HG02678 (cell line): ENCODE results near the gene PNLIPRP2.

Source experiments
- ATAC-seq: cut with Tn5 transposase; IDR thresholded peaks from one replicate; pipeline ENCODE4 v1.9.1; 2021; ENCODE audit warnings: mild to moderate bottlenecking, moderate library complexity; ENCODE audit not compliant: unreplicated experiment

The PNLIPRP2 gene

DNA sequence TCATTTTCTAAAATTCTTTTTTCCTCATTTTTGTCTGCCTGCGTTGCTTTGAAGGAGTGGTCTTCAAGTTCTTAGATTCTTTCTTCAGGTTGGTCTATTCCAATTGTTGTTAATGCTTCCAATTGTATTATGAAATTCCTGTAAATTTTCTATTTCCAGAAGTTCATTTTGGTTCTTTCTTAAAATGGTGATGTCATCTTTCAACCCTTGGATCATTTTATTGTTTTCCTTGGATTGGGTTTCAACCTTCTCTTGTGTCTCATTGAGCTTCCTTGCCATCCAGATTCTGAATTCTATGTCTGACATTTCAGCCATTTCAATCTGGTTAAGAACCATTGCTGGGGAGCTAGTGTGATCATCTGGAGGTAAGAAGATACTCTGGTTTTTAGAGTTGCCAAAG is 33.1 kb downstream of the PNLIPRP2 start:
- no peak for ATAC-seq

DNA sequence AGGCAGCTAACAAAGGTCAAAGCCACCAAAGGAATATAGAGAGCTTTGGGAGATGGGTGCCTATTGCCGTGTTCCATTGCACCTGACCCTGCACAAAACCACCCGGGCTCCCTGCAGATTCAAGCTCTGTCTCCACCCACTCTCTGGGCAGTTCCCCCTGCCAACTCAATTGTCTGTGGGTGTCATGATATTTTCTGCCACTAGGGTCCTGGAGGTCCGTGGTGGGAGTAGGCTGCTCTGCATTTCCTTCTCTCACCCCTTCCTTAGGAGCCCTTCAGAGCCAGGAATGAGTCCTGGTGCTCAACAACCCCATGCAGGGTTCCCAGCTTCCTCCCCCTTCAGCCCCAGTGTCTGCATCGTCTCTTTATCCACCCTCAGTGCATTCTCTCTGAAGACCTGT is 34.1 kb downstream of the PNLIPRP2 start:
- peak; percentile 45 for ATAC-seq

DNA sequence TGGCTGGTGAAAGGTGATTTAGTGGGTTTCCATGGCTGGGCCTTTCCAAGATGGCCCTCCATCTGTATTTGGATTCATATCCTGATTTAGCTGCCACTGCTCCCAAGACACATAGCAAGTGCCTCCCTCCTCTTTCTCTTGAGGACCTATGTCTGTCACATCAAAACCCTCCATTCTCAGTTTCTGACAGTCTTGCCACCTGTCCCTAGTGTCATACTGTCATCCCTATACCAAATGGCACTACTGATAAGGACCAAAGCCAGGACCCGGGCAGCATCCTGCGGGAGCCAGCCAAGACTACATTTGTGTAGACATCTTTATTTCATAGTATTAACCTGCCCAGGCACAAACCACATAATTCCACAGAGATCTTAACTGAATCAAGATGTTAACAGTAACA is 34.8 kb downstream of the PNLIPRP2 start:
- ATAC-seq = no peak

DNA sequence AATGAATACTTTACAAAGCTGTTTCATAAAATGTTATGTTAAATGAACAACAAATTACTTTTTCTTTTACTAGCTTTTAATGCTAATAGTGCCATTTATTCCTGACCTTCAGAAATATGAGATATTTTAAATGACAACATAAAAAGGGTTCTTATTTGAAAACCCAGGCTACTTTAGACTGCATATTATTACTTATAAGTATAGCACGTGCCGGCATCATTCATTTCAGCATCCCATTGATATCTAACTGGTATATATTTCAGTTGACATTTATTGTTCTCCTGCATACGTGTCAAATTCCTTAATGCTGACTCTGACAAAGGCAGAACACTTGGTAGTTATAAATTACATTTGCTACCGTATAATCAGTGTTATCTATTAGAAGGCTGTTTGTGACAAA is 35.3 kb downstream of the PNLIPRP2 start:
- ATAC-seq = no peak

DNA sequence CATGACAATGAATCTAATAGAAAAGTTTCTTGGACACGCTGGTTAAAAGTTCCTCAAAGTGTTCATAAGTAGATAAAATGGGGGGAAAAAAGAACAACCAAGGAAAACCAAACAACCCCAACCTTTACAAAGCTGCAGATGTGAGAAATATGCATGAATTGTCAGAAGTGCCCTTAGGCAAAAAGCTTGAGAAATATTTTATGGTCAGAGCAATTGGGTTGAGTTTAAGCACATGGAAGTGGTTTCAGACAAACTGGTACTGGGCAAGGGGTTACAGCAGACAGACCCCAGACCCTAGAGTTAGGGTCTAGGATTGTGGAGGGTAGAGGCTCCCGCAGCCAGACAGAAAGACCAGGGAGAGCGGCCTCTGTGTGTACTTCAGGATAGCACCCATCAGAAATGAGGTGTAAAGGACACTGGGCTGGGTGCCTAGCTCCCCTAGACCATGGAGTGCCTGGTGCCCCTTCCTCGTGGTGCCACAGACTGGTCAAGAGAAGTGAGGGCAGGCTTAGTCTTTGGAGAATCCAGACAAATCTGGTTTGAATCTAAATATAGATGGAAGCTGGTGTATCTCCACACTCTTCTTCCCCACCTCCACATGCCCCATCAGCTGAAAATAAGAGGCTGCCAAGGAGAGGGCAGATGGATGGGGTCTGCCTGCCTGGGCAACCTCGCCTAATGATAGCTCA is 37.3 kb downstream of the PNLIPRP2 start:
- ATAC-seq = no peak

DNA sequence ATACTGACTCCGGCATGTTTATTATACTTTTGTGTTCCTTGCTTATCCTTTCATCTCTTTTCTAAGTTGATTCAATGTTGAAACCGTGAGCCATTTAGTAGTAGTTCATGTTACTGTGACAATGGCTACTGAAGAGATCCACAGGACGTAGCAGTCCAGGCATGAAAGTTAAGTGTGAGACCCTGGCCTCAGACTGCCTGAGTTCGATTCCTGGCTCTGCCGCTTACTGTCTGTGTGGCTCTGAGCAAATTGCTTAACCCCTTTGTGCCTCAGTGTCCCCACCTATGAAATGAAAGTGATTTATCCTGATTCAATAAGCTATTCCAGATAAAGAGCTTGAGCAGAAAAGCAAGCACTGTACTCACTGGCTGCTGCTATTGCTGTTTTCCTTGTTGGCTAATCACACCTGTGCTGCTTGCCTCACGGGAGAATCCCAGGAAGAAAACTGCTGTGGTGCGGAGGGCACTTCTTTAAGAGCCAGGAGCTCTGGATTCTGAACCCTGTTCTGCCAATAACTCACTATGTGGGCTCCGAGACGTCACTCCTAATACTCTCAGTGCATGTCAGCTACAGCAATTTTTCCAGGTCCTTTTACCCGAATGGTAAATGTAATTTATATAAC is 38.4 kb downstream of the PNLIPRP2 start:
- ATAC-seq = no peak

DNA sequence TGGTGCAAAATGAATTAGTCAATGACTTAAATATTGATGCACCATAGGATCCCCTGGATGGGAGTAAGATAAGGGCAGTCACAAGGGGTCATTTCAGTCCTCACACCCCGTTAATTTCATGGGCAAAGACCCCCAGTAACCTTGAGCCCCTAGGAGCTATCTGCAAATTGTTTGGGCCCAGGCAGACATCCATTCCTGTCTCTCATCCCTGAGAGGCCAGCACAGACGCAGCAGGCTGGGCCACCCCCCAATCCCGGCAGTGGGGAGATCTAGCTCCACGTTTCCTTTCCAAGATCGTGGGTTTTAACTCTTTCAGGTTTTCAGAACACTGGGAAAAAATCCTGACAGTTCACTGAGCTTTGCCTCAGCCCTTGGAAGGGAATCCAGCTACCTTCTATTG is 40.1 kb downstream of the PNLIPRP2 start:
- no peak for ATAC-seq

DNA sequence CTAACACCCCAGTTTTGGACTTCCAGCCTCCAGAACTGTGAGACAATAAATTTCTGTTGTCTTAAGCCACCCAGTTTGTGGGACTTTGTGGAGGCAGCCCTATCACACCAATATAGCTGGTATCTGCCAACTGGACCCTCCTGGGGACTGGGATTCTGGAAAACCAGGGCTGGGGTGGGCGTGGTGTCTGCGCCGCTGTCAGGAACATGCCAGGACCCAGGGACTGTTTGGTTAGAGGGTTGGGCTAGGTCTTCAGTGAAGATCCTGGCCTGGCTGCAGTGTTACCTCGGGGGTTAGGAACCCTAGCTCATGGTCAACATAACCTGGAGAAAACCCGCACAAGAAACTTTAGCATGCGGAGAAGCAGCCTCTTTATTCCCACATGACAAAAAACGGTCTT is 42.6 kb downstream of the PNLIPRP2 start:
- no peak for ATAC-seq

DNA sequence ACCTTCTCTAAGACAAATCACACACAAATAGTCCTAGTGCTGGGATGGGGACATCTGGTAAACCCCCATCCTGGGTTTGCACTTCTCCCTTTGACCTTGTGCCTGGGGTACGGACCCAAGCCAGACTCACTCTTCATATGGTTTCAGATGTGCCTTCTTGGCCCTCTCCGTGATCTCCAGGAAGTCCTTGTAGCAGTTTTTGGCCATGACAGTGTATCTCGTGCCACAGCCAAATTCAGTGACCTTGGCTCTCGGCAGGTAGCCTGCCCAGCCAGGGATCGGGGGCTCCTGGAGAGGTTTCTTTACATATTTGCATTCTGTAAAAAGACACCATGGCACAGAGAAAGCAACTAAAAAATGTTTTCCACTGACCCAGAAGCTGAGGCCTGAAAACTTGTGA is 43.9 kb downstream of the PNLIPRP2 start:
- no peak for ATAC-seq

DNA sequence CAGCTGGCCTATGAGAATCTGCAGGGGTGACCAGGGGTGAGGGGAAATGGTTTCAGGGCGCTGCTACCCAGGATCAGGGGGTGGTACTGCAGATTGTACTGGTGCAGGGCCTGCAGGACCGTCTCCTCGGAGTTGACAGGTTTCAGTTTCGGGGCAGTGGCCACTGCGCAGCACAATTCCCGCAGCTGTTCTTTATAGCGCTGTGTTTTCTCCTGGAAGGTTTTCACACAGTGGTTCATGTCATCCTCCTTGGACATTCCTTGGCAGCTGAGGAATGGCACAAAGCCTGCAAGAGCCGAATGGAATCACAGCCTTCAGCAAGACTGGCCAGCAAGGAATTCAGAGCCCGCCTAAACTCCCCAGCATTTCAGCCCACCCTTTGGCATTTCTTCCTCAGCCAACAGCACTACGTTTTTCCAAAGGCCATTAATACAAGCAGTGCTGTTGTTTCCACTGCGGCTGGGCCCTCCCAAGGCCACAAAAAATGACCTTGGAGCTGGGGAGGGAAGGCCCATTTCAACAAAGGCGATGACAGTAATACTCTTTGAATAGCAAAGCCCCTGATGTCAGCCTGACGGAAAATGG is 44.9 kb downstream of the PNLIPRP2 start:
- ATAC-seq = no peak

DNA sequence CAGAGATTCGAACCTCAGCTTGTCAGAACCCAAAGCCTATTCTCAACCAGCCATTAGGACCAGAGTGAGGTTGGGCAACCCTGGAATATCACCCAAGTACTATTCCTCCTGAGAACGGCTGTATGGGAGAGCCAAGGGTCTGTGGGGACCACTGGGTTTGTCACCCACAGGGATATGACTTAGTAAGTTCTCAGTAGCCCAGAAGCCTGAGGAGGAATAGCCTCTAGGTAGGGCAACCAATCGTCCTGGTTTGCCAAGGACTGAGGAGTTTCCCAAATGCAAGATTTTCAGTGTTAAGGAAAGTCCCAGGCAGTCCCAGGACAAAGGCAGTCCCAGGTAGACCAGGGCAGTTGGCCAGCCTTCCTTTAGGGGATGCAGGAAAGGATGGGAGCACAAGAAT is 46.7 kb downstream of the PNLIPRP2 start:
- no peak for ATAC-seq

DNA sequence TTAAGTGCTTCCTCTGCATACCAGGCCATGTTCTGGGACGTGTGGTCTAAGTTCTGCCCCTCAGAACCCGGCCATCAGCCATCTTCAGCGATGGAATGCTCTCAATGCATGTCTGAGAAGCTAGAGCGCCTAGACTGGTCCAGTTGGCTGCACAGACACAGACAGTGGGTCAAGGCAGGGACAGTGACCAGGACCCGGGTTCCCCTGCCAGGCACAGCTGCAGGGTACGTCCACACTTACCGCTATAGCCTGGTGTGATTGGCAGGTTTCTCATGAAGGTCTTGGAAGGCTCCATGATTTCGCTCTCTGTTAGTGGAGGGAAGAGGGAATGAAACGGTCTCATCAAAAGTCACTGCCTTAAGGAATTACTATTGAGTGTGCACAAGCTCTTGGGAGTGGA is 47.3 kb downstream of the PNLIPRP2 start:
- ATAC-seq = no peak

DNA sequence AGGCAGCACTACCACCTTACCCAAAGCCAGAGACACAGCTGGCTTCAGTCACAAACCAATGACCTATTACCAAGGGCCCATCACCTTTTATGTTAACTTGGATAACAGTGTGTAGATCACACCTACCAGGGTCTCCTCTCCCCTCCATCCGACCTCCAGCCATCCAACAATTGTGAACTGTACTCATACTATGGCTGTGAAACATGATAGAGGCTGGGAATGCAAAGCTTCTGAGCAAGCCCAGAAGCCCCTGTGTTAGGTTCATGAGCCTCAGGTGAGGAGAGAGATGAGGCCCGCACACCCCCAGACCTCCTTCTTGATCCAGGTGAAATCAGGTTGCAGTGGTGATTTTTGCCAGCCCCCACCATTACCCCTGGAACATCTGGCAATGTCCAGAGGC is 47.7 kb downstream of the PNLIPRP2 start:
- no peak for ATAC-seq

DNA sequence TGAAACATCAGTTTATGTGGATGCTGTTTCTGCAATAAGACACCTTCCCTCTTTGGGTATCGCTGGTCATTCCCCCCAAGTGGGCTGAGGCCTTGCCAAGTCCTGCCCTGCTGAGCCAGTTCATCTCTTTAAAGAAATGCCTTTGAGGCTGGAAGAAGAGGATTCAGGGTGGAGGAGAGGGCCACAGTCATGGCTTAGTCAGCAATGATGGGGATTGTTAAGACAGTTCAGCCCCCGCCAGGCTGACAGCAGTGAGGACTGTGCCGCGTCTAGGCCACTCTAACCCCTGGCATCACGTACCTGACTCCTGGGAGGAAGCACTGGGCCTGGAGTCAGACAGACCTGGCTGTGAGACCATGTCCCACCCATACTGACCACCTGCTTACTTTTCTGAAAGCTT is 48.3 kb downstream of the PNLIPRP2 start:
- no peak for ATAC-seq

DNA sequence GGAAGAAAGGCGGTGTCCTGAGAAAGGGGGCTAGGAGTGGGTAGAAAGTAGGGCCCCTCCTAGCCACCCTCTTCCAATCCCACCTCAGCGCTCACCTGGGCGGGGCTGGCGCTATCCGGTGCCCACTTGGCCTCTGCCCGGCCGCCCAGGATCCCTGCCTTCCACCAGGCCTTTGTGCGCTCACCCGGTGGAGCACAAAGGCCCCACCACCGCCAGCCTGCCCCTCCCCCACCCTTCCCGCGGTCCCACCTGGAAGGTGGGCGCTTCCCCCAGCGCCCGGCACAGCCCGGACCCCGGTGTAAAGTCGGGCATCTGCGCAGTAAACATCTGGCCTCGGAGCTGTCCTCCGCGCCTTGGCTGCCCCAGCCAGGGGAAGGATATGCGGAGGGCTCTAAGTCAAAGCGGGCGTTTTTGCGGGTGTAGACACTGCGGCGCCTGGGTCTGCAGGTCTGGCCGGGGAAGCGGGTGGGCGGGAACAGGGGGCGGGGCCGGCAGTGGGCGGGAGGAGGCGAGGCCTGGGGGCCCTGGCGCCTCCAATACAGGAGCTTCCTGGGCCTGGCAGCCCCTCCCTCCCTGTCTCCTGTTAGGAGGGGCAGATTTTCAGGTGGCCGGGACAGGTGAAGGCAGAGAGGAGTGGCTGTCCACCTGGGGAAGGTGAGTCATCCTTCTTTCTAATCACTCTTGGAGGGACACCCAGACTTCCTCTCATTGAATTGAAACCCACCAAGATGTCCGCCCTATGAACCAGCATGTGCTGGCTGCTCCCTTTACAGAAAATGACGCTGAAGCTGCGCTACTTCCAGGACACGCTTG is 49.3 kb downstream of the PNLIPRP2 start:
- no peak for ATAC-seq

DNA sequence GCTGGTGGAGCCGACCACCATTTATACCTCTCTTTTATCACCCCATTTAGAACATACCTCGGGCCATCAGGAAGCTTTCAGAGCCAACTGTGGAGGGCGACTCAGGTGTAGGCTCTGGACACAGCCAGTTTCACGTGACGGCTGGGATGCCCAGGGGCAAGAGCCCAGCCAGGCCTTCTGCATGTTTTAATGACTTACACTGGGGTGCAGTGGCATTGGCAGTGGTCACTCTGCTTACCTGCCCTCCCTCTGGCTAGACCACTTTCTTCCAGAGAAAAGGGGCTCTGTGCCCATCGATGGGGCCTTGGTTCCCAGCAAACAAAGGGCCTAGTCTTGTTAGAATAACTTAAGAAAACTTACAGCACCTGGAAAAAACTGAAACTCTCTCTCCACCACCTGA is 50.0 kb downstream of the PNLIPRP2 start:
- ATAC-seq = no peak

DNA sequence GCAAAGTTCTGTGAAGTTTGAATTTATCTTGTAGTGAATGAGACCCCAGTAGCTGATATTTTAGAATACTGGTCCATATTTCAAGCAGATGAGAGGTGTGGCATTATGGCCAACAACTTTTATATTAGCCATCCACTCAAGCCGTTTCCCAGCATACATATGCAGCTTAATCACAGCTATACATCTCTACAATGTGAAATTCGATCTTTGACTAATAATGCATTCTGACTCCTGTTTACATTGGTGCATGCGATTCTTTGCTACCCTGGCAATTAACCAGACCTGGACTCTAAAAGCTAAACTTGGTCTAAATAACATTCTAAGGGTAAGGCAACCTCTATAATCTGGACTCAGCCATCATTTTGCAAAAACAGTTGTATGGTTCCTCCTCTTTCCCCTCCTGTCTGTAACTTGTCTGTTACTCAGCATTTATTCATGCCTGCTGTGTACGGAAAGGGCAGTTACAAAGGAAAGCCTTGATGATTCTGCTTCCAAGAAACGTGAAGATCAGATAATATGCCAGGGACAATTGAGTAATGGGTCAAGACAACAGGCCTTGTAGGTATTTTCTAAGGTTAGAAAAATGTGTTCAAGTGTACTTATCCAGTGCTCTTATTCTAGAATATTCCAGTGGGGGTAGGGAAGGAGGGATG is 50.6 kb downstream of the PNLIPRP2 start:
- no peak for ATAC-seq

DNA sequence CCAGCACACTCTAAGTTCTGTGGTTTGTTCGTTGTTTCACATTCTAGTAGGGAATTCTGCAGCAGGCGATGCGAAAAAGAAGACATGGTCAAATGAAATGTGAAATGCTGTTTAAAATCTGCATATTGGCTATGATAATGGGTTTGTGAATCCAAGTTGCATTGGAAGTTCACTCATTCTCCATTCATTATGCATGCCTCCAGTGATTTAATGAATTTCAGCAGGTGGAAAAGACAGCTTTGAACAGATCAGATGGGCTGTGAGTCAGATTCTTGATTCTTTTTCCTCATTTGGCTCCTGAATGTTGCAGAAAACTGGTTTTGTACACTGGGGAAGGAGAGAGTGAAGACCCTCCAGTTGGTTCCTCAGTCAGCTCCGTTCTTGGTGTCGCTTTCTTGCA is 52.1 kb downstream of the PNLIPRP2 start:
- no peak for ATAC-seq

DNA sequence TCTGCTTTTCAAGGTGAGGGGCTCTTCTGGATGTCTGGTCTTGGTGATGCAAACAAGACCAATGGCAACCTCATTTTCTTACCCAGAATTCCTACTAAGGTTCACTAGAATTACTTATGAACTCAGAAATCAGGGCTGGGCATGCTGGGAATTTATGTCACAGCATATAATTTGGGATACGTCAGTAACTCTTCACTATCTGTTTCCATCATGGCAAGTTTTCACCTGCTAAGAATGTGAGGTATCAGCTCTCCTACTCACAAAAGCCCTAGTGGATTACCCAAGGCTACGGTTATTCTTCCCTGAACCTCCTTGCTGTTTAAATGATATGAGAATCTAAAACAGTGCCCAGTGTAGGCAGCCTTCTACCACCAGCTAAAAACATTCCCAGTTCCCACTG is 53.1 kb downstream of the PNLIPRP2 start:
- ATAC-seq = no peak

DNA sequence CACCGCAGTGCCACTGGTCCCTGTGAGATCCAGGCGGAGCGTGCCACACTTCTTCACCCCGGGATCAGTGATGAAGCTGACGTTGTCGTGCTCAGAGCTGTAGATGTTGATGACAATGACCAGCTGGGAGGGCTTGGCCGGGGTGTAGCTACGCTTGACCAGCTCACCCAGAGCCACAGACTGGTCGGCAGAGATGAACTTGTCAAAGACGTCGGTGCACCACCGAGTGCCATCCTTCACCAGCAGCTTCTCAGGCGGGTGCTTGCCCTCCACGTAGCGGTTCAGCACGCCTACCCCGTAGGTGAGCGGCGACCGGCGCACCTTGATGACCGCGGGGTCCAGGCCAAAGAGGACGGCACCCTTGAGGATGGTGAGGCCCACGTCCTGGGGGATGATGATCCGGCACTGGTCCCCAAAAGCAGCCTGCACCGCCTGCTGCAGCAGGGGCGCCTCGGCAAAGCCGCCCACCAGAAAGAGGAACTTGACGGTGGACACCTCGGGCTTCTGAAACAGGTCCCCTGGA is 54.2 kb downstream of the PNLIPRP2 start:
- ATAC-seq = no peak

DNA sequence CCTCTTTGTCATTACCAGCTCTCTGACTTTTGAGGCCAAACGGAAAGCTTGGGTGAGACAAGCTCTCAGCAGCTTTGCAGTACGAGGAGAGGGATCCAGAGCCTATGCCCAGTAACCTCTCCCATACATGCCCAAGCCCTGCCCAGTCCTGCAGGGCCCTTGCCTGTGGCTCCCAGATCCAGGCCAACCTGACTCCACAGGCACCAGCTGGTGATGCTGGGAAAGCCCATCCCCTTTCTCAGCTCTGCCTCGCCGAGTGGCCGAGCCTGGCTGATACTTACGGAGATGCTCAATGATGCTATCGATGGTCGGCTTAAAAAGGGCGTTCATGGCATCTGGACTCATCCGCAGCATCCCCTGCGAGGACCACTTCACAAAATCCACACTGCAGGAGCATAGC is 55.4 kb downstream of the PNLIPRP2 start:
- ATAC-seq = no peak
